Stimulated activated CD8-positive, alpha-beta memory T cell treated with anti-CD3 and anti-CD28 coated beads, Interleukin-12 subunit alpha, Interleukin-12 subunit beta, amount 100 ng/mL, for 1 hour (primary cell): ENCODE measurements around the gene RGS21.

Source experiments
- DNase-seq: peaks from one replicate; pipeline ENCODE4 v3.0.0-alpha.2; 2020; ENCODE audit warnings: low read depth

The RGS21 gene

DNA sequence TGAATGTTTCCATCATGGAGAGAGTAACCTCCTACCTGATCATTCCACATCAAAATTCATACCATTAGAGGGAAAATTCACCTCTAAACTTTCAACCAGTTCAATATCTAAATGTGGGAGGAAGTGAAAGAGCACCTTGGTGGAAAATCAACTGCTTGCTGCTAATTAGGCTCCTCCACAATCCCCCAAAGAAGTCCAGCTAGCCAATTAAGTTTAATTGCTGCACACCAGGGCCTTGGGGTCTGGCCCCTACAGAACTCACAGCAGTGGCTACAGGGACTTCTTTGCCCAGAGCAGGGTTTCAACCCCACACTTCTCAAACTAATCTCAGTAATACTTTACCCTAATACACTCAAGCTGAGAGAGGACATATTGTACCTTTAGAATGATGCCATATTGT lies 62.1 kb downstream of the RGS21 start:
- DNase-seq = no peak

DNA sequence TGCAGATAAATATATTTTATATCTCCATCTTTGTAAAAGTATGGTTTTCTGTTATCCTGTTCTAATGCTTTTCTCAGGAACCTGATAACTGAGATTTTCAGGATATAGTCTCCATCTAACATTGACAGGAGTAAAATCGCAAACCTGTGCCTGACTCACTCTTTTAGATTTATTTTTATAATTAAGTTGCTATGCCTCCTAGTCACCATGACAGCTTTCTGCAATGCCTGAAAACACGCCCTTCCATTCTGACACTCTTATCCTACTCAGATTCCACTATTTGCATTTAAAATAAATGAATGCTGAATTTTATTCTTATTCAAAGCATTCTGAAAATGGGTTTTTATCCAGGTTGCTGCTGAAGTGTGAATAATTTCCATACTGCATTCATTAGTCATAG lies 62.8 kb downstream of the RGS21 start:
- no peak for DNase-seq

DNA sequence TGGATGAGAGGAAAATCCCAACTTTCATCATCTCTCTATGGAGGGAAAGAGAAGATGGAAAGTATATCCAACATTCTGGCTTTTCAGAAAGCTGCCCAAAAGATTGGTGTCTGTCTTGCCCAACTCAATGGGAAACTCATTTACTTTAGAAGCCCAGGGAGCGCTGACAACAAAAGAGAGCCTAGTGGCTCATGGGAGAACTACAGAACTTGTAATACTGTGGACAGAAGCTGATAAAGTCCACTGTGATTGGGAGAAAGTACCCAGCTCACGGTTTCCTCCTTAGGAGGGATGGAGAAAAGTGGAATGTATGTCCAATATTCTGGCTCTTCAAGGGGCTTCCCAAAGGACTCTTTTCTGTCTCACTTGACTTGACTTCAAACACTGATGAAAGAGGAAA lies 66.0 kb downstream of the RGS21 start:
- no peak for DNase-seq

DNA sequence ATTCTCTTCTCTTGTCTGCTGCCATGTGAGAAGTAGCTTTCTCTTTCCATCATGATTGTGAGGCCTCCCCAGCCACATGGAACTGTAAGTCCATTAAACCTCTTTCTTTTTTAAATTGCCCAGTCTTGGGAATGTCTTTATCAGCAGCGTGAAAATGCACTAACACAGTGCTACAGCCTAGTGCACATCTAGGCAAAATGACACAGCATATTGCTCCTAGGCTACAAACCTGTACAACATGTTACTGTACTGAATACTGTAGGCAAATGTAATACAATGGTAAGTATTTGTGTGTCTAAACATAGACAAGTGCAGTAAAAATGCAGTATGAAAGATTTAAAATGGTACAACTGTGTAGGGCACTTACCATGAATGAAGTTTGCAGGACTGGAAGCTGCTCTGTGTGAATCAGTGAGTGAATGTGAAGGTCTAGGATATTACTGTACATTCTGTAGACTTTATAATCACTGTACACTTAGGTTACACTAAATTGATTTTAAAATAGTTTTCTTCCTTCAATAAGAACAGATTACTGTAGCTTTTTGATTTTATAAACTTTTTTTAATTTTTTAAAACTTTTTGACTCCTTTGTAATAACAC lies 69.4 kb downstream of the RGS21 start:
- no peak for DNase-seq

- DNase-seq = no peak
Measured at GRCh38 chr1:192395211-192395610, 78.4 kb downstream of the RGS21 start.

DNA sequence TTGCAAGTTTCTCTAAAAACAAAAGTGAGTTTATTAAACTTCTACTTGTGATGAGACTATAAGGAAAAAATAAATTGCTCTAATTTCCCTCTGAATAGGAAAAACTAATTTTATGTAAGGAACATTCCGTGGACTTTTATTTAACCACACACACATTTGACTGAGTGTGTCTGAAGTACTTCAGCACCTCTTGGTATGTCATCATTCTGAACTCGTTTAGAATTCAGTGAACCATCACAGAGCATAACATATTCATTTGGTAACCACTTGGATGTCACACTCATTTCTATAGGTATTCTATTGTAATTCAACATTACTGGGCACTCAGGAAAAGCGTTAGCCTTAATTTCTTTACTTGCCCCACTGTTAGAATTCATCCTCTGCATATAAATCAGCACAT lies 79.1 kb downstream of the RGS21 start:
- no peak for DNase-seq

GRCh38 chr1:192399161-192399560 lies 82.4 kb downstream of the RGS21 start:
- no peak for DNase-seq

DNA sequence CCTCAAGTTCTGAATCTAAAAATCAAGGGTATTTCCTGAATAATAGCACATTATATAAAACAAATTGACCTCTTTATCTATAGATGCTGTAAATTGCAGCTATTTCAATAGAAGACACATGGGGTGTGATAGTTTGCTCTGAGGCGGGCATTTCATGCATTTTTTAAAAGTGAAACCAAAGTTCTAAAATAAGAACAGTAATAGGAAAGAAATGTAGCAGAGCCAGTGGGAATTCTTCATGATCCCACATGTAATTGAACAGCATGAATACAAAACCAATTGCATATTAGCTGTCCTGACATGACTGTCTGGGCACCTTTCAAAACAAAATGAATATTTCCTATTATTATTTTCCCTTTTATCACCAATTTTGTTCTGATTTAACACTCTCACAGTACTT lies 85.0 kb downstream of the RGS21 start:
- DNase-seq = no peak

- DNase-seq = no peak
Measured at GRCh38 chr1:192402571-192402970, 85.8 kb downstream of the RGS21 start.

DNA sequence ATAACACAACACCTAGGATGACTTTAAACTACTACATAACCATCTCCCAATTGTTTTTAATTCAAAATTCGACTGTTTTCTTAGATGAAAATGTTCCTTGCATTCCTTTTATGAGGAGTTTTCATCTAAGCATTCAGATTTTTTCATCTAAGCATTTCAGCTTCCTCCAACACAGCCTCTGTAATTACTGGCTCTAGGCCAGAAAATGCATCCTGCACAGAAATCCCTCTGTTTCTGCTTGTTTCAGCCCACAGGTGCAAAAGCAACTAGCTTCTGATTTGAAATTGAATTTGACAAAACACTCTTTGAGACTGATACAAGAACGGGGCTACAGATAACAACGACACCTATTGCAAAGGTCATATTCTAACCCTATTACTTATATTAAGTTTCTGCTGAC lies 90.4 kb downstream of the RGS21 start:
- DNase-seq = no peak
